ENCODE measurements around the gene SPATA24. TPM values are rescaled to one million over a fixed set of nuclear protein-coding genes. Genes with fewer than 3 reads are reported as not detected.

SPATA24 gene
- total RNA-seq, 1 experiment from 2014 or later = 13.0 TPM

- no peak within 1 kb of the TSS for H2BK5ac ChIP-seq (ENCODE audit: insufficient read length, low read length)
Observed at GRCh38 chr5:139394654-139395566, 9.0 kb downstream of the SPATA24 start, which contains the start of gene PROB1. TSS of gene PROB1 (minus strand) at chr5:139395104. CDS start at chr5:139395081, 23 bp downstream.

More at GRCh38 chr5:139394654-139395566, 9.0 kb downstream of the SPATA24 start, which contains the start of gene PROB1:
- H3K79me1 ChIP-seq (ENCODE audit: insufficient read depth, low read depth, low read length, poor library complexity, severe bottlenecking) = no peaks in the 10 kb centered on the region
- H2BK20ac ChIP-seq (ENCODE audit: low read depth, low read length, poor library complexity, severe bottlenecking) = no peak within 1 kb of the TSS
- no peak within 1 kb of the TSS; the same call in 1 of the 2 replicates for H3K14ac ChIP-seq (ENCODE audit: insufficient read depth, low read length)
- peaks cover 2% of the 10 kb centered on the region for H4K20me1 ChIP-seq (ENCODE audit: control insufficient read depth, insufficient read depth, insufficient read length)
- H3K27ac ChIP-seq (ENCODE audit: insufficient read length, low read depth, low read length) = no peak within 1 kb of the TSS
- no peaks in the 10 kb centered on the region for H3K9me3 ChIP-seq (ENCODE audit: control insufficient read depth, low read depth, low read length)
- H3K18ac ChIP-seq (ENCODE audit: insufficient read length, low read depth, low read length) = no peak within 1 kb of the TSS
- H3K27me3 ChIP-seq (ENCODE audit: insufficient read depth, low read length) = peaks cover 8% of the 10 kb centered on the region
- Mint-ChIP-seq H3K4me1 (peaks cover 19 to 36% of the 10 kb centered on the region in 2 experiments), H3K9me3 (no peaks in the 10 kb centered on the region), H3K27me3 (ENCODE audit: low read depth) (peaks cover 31% of the 10 kb centered on the region), H3K4me3 (peak within 1 kb of the TSS; percentile 79 to 88), H3K27ac (no peak within 1 kb of the TSS), H3K36me3 (ENCODE audit: insufficient read depth in 1 of 3, low read depth in 3 of 3) (peaks cover 4 to 15% (median 9%) of the 10 kb centered on the region in 3 experiments)
- no peak within 1 kb of the TSS for H4K91ac ChIP-seq (ENCODE audit: insufficient read length, low read depth, low read length)
- WGBS (ENCODE audit: extremely low coverage, insufficient read length, low lambda C conversion rate) = no CpG with 5 or more reads among the region's 76 CpGs
- no peak within 1 kb of the TSS for H3K4ac ChIP-seq (ENCODE audit: low read depth, low read length)
- H2AK5ac ChIP-seq (ENCODE audit: insufficient read length, low read length) = no peak within 1 kb of the TSS
- H2BK15ac ChIP-seq (ENCODE audit: low read depth, low read length) = no peak within 1 kb of the TSS
- no peak within 1 kb of the TSS for H3K23ac ChIP-seq (ENCODE audit: insufficient read length, low read depth, low read length)
- H3K79me2 ChIP-seq (ENCODE audit: insufficient read depth, low read length) = no peaks in the 10 kb centered on the region
- no peak within 1 kb of the TSS for H3K56ac ChIP-seq (ENCODE audit: insufficient read length, low read depth, low read length)
- no peak within 1 kb of the TSS for H4K8ac ChIP-seq (replicated peaks; ENCODE audit: insufficient read length, low read depth, low read length)
- no peak within 1 kb of the TSS for H2BK12ac ChIP-seq (ENCODE audit: insufficient read length, low read depth, low read length)
- H3K23me2 ChIP-seq (ENCODE audit: insufficient read length, low read depth, low read length, poor library complexity, severe bottlenecking) = peaks cover 22% of the 10 kb centered on the region
- no peak within 1 kb of the TSS for H4K5ac ChIP-seq (ENCODE audit: insufficient read length, low read depth, low read length)
- peak within 1 kb of the TSS; percentile 85 for H3K4me2 ChIP-seq (ENCODE audit: insufficient read depth, insufficient read length, low read length)
- no peak for TF ChIP-seq CTCF (conservative IDR thresholded peaks at IDR 0.05)
- peak; percentile 61 for DNase-seq
- no peak within 1 kb of the TSS for H2AFZ ChIP-seq (ENCODE audit: low read length)
- H3T11ph ChIP-seq (ENCODE audit: low read length) = no peak within 1 kb of the TSS
- H3K9ac ChIP-seq (ENCODE audit: extremely low read depth, insufficient read length, low read length) = no peak within 1 kb of the TSS
- H2BK120ac ChIP-seq (ENCODE audit: low read depth, low read length, poor library complexity, severe bottlenecking) = no peak within 1 kb of the TSS
- peaks cover 4% of the 10 kb centered on the region; the same call in 1 of the 2 replicates for H3K4me1 ChIP-seq (ENCODE audit: insufficient read depth, low read length)
